Loucy (cell line): Measurements from ENCODE around the gene ROGDI.

Experiments used
- H2AFZ ChIP-seq: fragments of 200-600 bp; sonication (generic); 2 replicates; pipeline ENCODE4 v1.6.0; 2016; ENCODE audit warnings: antibody characterized with exemption, mild to moderate bottlenecking, low read length, moderate library complexity
- H3F3A ChIP-seq: fragments of 200-600 bp; 2 replicates; pipeline ENCODE4 v1.6.0; 2016; ENCODE audit warnings: antibody characterized with exemption, low read depth, mild to moderate bottlenecking
- H3K27me3 ChIP-seq: fragments of 200-600 bp; sonication (generic); 2 replicates; pipeline ENCODE4 v1.6.1; 2014; ENCODE audit warnings: low read length, mild to moderate bottlenecking; ENCODE audit not compliant: insufficient read depth, poor library complexity, severe bottlenecking
- H3K36me3 ChIP-seq: fragments of 200-600 bp; sonication (generic); 2 replicates; pipeline ENCODE4 v1.6.1; 2016; ENCODE audit warnings: low read length; ENCODE audit not compliant: insufficient read depth
- H3K4me1 ChIP-seq: fragments of 200-600 bp; sonication (generic); 2 replicates; pipeline ENCODE4 v1.5.1; 2014; ENCODE audit warnings: low read length, mild to moderate bottlenecking; ENCODE audit not compliant: insufficient read depth, poor library complexity, severe bottlenecking
- H3K4me2 ChIP-seq: fragments of 200-600 bp; sonication (generic); 2 replicates; pipeline ENCODE4 v1.6.0; 2014; ENCODE audit warnings: antibody characterized with exemption, low read length, low read depth, mild to moderate bottlenecking; ENCODE audit not compliant: poor library complexity, severe bottlenecking
- H3K4me3 ChIP-seq: fragments of 200-600 bp; sonication (generic); 2 replicates; pipeline ENCODE4 v1.5.1; 2014; ENCODE audit warnings: low read length, mild to moderate bottlenecking, mixed read lengths; ENCODE audit not compliant: poor library complexity, severe bottlenecking
- H3K79me2 ChIP-seq: fragments of 200-600 bp; sonication (generic); 2 replicates; pipeline ENCODE4 v1.6.1; 2014; ENCODE audit warnings: low read length; ENCODE audit not compliant: insufficient read depth
- H3K9ac ChIP-seq: fragments of 200-600 bp; sonication (generic); 2 replicates; pipeline ENCODE4 v1.6.0; 2014; ENCODE audit warnings: mild to moderate bottlenecking, low read depth, low read length, moderate library complexity; ENCODE audit not compliant: poor library complexity, severe bottlenecking
- H3K9me2 ChIP-seq: fragments of 200-600 bp; sonication (generic); replicated peaks from 2 replicates; pipeline ENCODE4 v1.6.1; 2016; ENCODE audit warnings: low read depth, low read length, mixed read lengths
- H3K9me3 ChIP-seq: fragments of 200-600 bp; sonication (generic); 2 replicates; pipeline ENCODE4 v1.6.1; 2014; ENCODE audit warnings: mild to moderate bottlenecking, antibody characterized with exemption, low read length, low read depth; ENCODE audit not compliant: insufficient read depth
- H4K20me1 ChIP-seq: fragments of 200-600 bp; sonication (generic); 2 replicates; pipeline ENCODE4 v1.6.0; 2014; ENCODE audit warnings: antibody characterized with exemption, low read length, mild to moderate bottlenecking; ENCODE audit not compliant: insufficient read depth, poor library complexity, severe bottlenecking
- CTCF ChIP-seq: fragments of 200-600 bp; sonication (generic); conservative IDR thresholded peaks from 2 replicates; pipeline ENCODE4 v1.5.1; 2014; ENCODE audit warnings: mild to moderate bottlenecking, antibody characterized with exemption, low read length
- EZH2phosphoT487 ChIP-seq: fragments of 200-600 bp; IDR thresholded peaks from 2 replicates; pipeline ENCODE4 v1.6.1; 2018; ENCODE audit warnings: antibody characterized with exemption, mild to moderate bottlenecking, moderate library complexity, borderline replicate concordance

The ROGDI gene

GRCh38 chr16:4749700-4750257, 52.7 kb downstream of the ROGDI start:
- no peak overlapping the region for H3K9ac ChIP-seq
- H3K9me3 ChIP-seq, result no peaks in the 10 kb centered on the region
- no peak for TF ChIP-seq CTCF
- TF ChIP-seq EZH2phosphoT487, result no peak
- H3K4me2 ChIP-seq, result no peak overlapping the region
- no peaks in the 10 kb centered on the region for H4K20me1 ChIP-seq
- H3K4me1 ChIP-seq, result no peaks in the 10 kb centered on the region
- H3K79me2 ChIP-seq, result no peaks in the 10 kb centered on the region
- H3K9me2 ChIP-seq, result no peaks in the 10 kb centered on the region
- no peak overlapping the region for H2AFZ ChIP-seq
- H3F3A ChIP-seq, result no peaks in the 10 kb centered on the region
- H3K36me3 ChIP-seq, result peaks cover 5% of the 10 kb centered on the region; the same call in 1 of the 2 replicates
- no peaks in the 10 kb centered on the region for H3K27me3 ChIP-seq
- H3K4me3 ChIP-seq, result no peak overlapping the region

GRCh38 chr16:4748682-4749411, 53.6 kb downstream of the ROGDI start:
- H3K79me2 ChIP-seq, result no peaks in the 10 kb centered on the region
- no peaks in the 10 kb centered on the region for H3K27me3 ChIP-seq
- H3K36me3 ChIP-seq, result peaks cover 5% of the 10 kb centered on the region; the same call in 1 of the 2 replicates
- H3K9me2 ChIP-seq, result no peaks in the 10 kb centered on the region
- no peaks in the 10 kb centered on the region for H3F3A ChIP-seq
- H3K9me3 ChIP-seq, result no peaks in the 10 kb centered on the region
- H3K9ac ChIP-seq, result no peak overlapping the region
- TF ChIP-seq CTCF, result no peak
- no peak for TF ChIP-seq EZH2phosphoT487
- H4K20me1 ChIP-seq, result no peaks in the 10 kb centered on the region
- H2AFZ ChIP-seq, result no peak overlapping the region
- H3K4me1 ChIP-seq, result no peaks in the 10 kb centered on the region
- no peak overlapping the region for H3K4me2 ChIP-seq
- no peak overlapping the region for H3K4me3 ChIP-seq

GRCh38 chr16:4747906-4748681, 54.3 kb downstream of the ROGDI start:
- no peaks in the 10 kb centered on the region for H3K79me2 ChIP-seq
- H2AFZ ChIP-seq, result no peak overlapping the region
- no peak overlapping the region for H3K9ac ChIP-seq
- H3K27me3 ChIP-seq, result no peaks in the 10 kb centered on the region
- H3K36me3 ChIP-seq, result peaks cover 5% of the 10 kb centered on the region; the same call in 1 of the 2 replicates
- H3K4me3 ChIP-seq, result no peak overlapping the region
- H3K4me2 ChIP-seq, result no peak overlapping the region
- H3K9me2 ChIP-seq, result no peaks in the 10 kb centered on the region
- H3F3A ChIP-seq, result no peaks in the 10 kb centered on the region
- no peaks in the 10 kb centered on the region for H4K20me1 ChIP-seq
- H3K9me3 ChIP-seq, result no peaks in the 10 kb centered on the region
- no peaks in the 10 kb centered on the region for H3K4me1 ChIP-seq
- TF ChIP-seq CTCF, result no peak
- no peak for TF ChIP-seq EZH2phosphoT487
